ENCODE data around the gene ZC3HAV1.

GRCh38 chr7:139075871-139076686, 33.4 kb downstream of the ZC3HAV1 start:
- TF ChIP-seq CTCF (IDR thresholded peaks at IDR 0.05; ENCODE audit: low read length) (no peak), EZH2 (IDR thresholded peaks at IDR 0.05; ENCODE audit: borderline replicate concordance, low read length) (no peak)

Measured in OCI-LY1 (cell line).